GM18499 (cell line): ENCODE measurements around the gene KLHDC4.
"Not testable (repeated sequence)": the region's sequence is repeated elsewhere in the genome, so short reads cannot be mapped to it uniquely, and the experiment has no call there.

Experiments used
- ATAC-seq: cut with Tn5 transposase; IDR thresholded peaks from one replicate; pipeline ENCODE4 v1.9.1; 2021; ENCODE audit warnings: moderate number of reproducible peaks; ENCODE audit not compliant: insufficient read depth, unreplicated experiment

The KLHDC4 gene

DNA sequence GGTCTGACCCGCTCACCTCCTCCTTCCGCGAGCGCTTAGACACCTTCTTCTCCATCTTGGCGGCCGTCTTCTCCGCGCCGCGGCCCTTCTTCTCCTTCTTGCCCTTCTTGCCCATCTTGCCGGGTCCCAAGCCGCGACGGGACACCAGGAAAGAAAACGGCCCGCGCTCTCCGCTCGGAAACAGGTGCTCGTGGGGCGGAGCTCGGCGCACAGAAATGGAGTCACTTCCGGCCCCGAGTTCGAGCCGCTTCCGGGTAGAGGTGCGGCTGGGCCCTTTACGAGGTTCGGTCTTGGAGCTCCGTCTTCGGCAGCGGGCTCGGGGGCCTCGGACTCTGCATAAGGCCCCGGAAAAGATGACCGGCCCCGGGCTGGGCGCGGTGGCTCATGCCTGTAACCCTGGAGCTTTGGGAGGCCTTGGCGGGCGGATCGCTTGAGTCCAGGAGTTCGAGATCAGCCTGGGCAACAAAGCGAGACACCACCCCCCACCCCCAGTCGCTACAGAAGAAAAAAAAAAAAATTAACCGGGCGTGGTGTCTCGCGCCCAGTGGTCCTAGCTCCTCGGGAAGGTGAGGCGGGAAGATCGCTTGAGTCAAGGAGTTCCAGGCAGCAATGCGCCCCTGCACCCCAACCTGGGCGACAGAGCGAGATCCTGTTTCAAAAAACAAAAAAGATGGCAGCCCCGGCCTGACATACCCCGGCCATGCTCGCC, at the start of gene KLHDC4:
KLHDC4 (minus strand) TSS at position 211 of the 709 bp plus-strand sequence; CDS start at position 115, 96 bp downstream.
- no peak for ATAC-seq

GRCh38 chr16:87815567-87815966, 49.8 kb upstream of the KLHDC4 start:
- ATAC-seq = no peak

DNA sequence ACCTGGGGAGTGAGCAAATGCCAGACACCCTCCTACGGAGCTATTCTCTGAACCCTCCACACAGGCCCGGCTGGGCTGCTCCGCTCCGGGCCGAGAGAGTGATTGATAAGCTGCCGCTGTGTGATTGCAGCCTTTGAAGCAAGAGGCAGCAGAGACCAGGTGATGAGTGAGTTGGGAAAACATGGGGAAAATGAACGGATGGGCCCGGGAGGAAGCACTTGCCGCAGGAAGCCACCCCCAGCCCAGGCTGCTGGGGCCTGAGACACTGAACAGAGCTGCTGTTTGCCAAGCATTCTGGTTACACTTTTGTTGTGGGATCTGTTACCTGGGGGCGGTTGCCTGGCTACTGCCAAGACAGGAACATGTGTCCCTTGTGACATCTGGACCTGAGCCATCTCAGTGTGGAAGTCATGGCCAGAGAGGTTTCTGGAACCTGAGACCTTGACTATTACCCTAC, 46.4 kb upstream of the KLHDC4 start:
- ATAC-seq = no peak

DNA sequence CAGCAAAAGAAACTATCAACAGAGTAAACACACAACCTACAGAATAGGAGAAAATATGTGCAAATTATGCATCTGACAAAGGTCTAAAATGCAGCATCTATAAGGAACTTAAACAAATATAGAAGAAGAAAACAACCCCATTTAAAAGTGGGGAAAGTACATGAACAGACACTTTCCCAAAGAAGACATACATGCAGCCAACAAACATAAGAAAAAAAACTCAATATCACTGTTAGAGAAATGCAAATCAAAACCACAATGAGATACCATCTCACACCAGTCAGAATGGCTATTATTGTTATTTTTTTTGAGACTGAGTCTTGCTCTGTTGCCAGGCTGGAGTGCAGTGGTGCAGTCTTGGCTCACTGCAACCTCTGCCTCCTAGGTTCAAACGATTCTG, 45.7 kb upstream of the KLHDC4 start:
- ATAC-seq = not testable (repeated sequence)

DNA sequence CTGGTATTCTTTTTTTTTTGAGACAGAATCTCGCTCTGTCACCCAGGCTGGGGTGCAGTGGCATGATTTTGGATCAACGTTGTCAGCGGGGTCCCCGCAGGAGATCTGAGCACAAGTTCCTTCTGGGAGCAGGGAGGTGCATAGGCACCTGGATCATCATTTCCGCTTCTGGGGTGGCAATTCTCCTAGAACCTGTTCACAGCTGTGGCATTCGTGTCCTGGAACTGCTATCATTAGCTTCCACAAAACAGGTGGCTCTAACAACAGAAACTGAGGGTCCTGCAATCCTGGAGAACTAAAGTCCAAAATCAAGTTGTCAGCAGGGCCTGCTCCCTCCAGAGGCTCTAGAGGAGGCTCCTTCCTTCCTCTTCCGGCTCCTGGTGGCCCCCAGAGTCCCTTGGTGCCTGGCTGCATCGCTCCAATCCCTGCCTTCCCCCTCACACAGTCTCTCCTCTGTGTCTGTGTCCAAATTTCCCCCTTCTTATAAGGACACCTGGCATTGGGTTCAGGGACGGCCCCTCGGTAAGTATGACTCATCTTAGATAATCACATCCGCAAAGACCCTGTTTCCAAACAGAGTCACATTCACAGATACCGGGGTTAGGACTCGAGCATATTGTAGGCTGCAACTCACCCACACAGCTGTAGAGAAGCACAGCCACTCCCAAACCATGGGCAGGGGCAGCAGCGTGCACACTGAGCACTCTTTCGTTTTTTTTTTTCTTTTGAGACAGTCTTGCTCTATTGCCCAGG, 43.5 kb upstream of the KLHDC4 start:
- peak; percentile 34 for ATAC-seq

GRCh38 chr16:87808108-87808507, 42.3 kb upstream of the KLHDC4 start:
- no peak for ATAC-seq

- no peak for ATAC-seq
These were observed 41.1 kb upstream of the KLHDC4 start for GRCh38 chr16:87806641-87807546.

DNA sequence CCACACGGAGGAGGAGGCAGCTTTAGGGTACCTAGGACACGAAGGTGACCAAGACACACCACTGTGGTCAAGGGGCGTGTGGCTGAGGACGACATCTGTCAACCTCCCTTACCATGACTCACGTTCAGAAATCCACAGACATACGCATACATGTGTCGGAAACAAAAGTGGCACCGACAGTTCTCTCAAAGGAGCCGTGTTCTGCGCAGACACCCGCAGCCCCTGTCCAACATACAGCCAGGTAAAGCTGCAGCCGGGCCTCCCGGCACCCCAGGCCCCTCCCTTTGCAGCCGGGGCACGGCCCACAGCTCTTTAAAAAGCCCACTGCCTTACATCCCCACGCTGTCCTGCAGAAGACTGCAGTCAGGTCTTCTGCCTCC, 40.5 kb upstream of the KLHDC4 start:
- ATAC-seq = no peak

DNA sequence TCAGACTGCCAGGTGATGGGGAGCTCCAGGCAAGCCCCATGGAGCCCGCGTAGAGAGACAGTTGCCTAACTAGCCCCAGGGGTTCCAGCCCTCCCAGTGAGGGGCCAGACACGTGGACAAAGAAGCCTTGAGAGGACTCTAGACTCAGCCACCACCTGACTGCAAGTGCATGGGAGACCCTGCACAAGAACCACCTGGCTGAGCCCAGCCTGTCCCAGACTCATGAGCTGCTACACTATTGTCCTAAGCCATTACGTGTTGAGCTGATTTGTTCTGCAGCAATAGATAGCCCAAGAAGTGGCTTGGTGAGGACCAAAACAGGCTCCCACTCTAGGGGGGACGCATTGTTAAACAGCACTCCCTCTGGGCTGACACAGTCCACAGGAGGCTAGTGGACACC, 37.6 kb upstream of the KLHDC4 start:
- no peak for ATAC-seq

- ATAC-seq = no peak
These were observed 36.9 kb upstream of the KLHDC4 start for GRCh38 chr16:87802670-87803069.

- no peak for ATAC-seq
These were observed 36.0 kb upstream of the KLHDC4 start for GRCh38 chr16:87801679-87802259.

DNA sequence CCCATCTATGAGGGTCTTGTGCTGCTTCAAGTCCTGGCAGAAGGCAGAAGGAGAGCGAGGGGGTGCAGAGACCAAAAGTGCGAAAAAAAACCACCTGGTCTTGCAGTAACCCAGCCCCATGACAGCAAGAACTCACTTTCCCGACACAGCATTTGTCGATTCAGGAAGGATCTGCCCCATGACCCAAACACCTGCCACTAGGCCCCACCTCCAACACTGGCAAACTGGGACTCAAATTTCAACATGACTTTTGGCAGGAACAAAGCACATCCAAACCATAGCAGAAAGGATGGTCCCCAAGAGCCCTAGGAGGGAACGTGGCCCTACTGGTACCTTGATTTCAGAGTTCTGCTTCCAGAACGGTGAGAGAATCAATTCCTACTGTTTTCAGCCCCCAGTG, 34.7 kb upstream of the KLHDC4 start:
- no peak for ATAC-seq

GRCh38 chr16:87795336-87795735, 29.6 kb upstream of the KLHDC4 start:
- ATAC-seq = no peak

DNA sequence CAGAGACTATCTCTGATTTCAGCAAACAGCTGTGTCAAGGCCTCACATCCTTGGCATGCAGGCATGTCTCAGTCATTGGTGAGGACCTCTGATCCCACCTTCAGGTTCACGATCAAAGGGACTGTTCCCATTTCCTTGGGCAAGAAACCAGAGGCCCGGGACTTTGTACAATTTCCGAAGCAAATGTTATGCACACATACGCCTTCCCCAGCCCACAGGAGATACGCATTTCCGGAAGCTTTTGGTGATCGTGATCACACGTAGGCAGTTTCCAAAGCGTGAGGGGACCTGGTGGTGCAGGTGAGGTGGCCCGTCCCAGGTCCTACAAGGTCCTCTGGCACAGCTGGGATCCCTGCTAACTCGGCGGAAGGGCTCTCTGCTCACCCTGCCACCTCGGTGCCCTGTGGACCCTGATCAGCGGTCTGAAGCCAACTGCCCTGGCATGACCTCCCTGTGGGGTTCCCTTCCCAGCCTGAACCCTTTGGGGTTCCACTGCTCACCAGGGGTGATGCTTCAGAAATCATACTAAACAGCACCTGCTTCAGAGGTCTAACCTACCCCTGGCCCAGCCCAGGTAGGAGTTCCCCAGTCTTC, 28.8 kb upstream of the KLHDC4 start:
- no peak for ATAC-seq

DNA sequence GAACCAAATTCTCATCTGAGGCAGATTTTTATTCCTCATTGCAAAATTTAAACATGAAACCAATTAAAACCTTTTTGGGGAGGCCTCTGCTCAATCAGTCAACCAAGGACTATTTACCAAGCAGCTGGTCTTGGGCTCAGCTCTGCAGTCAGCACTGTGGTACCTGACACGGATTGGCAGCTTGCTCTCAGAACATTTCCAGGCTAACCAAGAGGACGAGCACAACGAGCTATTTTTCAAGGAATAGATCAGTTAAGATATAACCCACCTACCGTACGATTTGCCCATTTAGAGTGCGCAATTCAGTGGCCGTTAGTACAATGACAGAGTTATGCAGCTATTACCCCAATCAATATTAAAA, 26.4 kb upstream of the KLHDC4 start:
- no peak for ATAC-seq

DNA sequence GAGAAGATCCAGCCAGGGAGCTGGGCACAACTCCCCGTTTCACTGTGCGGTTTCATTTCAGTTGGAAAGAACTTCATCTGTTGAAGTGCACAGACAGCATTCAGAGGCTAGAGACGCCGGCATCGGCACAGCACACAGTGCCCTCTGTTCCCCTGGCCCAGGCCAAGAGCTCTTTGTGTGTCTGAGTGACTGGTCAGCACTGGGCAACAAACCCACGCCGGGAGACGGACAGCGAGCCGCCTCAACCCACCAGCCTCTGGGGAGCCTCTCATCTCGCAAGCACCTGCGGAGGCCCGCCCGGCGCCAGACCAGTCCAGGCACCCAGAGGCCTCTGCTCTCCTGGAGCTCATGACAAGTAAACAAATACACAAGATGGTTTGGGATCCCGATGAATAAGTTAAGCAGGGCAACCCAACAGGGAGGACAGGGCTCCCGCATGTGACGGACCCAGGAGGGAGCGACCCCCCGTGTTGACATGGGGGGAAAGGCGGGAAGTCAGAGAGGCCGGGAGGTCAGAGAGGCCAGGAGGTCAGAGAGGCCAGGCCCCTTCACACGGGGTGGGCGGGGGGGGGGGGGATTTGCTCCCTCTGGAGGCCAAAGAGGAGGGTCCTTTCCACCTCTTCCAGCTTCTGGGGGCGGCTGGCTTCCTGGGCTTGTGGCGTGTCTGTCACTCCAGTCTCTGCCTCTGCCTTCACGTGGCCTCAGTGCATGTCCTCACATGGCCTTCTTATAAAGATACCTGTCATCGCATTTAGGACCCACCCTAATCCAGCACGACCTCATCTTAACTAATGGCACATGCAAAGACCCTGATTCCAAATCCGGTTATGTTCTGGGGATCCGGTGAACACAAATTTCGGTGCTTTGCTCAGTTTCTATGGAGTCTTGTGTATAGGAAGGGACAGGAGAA, 25.8 kb upstream of the KLHDC4 start:
- no peak for ATAC-seq

- ATAC-seq = no peak
These were observed 24.7 kb upstream of the KLHDC4 start for GRCh38 chr16:87790292-87791100.
